HAP-1 (cell line): Measurements from ENCODE around the gene ZDHHC3.

ENCODE experiments used
- DNase-seq, 2 experiments: peaks; one replicate each; pipeline ENCODE4 v3.0.0-alpha.2; 2016 to 2020; ENCODE audit warnings: low spot score in 2 of 2
- H3K27me3 ChIP-seq: fragments of 250-450 bp; sonication (Bioruptor Pico); 2 replicates; pipeline ENCODE4 v1.5.1; 2020; ENCODE audit warnings: low read depth, mild to moderate bottlenecking, moderate library complexity
- H3K36me3 ChIP-seq: fragments of 250-450 bp; sonication (Bioruptor Pico); replicated peaks from 2 replicates; pipeline ENCODE4 v1.5.1; 2020; ENCODE audit warnings: mild to moderate bottlenecking
- H3K4me1 ChIP-seq: fragments of 250-450 bp; sonication (Bioruptor Pico); 2 replicates; pipeline ENCODE4 v1.5.1; 2020; ENCODE audit warnings: mild to moderate bottlenecking
- H3K4me3 ChIP-seq: fragments of 250-450 bp; sonication (Bioruptor Pico); 2 replicates; pipeline ENCODE4 v1.5.1; 2020; ENCODE audit warnings: mild to moderate bottlenecking, moderate library complexity
- H3K9me3 ChIP-seq: fragments of 250-450 bp; sonication (Bioruptor Pico); 2 replicates; pipeline ENCODE4 v1.5.1; 2020; ENCODE audit warnings: mild to moderate bottlenecking, moderate library complexity
- in situ Hi-C: fragments of 300-500 bp; cut with MboI; formaldehyde crosslinking; loops from 3 replicates; pipeline ENCODE4 v1.14.3; 2020; ENCODE audit warnings: low sequenced_read_pairs, inconsistent platforms, mixed read lengths

The ZDHHC3 gene

DNA sequence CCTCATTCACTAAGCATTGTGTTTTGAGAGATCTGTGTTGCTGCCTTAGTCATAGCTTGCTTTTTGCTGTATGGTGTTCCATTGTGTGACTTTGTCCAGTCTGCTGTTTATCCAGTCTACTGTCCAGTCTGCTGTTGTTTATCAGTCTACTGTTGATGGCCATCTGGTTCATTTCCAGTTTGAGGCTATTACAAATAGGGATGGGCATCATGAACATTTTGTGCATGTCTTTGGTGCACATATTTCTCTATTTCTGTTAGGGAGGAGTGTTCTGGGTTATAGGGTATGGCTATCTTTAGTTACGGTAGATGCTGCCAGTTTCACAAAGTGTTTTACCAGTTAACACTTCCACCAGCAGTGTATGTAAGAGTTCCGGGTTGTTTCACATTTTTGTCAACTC, 27.9 kb upstream of the ZDHHC3 start:
- H3K36me3 ChIP-seq: peaks cover 79% of the 10 kb centered on the region

DNA sequence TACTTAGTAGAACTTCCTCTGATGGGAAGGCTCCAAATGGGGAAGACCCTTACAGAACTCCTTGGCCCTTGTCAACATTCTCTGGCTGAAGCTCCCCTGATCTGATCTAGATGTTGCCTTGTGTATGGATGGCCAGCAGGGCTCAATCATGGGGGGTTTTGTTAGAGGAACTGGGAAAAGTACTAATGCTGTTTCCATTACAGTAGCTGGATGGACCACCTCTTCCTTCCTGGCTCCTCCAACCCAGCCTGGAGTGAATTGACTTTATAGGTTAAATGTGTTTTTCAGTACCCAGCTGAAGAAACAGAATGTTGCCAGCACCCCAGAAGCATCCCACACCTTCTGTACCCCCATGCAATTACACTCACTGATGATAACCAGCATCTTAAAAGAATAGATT, 27.4 kb upstream of the ZDHHC3 start:
- Histone ChIP-seq H3K36me3 (peaks cover 79% of the 10 kb centered on the region), H3K4me3 (no peak overlapping the region), H3K9me3 (no peaks in the 10 kb centered on the region; the same call in 1 of the 2 replicates), H3K4me1 (no peaks in the 10 kb centered on the region), H3K27me3 (no peaks in the 10 kb centered on the region)
- no peak for DNase-seq
- in situ Hi-C loops: no loop called here

More for the DNA sequence above, 27.9 kb upstream of the ZDHHC3 start:
- Histone ChIP-seq H3K4me1 (no peaks in the 10 kb centered on the region), H3K4me3 (no peak overlapping the region), H3K27me3 (no peaks in the 10 kb centered on the region), H3K9me3 (no peaks in the 10 kb centered on the region; the same call in 1 of the 2 replicates)
- no peak for DNase-seq
- in situ Hi-C loops: no loop called here

DNA sequence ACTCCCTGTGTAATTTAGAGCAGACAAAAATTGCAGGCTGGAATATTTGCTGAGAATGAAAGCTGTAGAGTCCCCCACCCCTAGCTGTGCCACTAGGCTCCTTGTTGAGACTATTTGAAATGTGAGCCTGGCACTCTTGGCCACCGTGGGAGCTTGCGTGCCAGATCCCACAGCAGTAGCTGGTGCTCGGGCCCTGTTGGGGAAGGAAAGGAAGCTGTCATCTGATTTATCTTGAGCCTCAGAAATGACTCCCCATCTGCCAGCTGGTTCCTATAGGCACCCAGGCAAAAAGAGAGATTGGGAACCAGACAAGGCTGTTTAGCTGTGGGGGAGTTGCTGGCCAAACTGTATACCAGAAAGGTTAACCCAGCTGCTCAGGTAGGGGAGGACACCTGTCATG, 26.7 kb upstream of the ZDHHC3 start:
- peaks cover 78% of the 10 kb centered on the region for H3K36me3 ChIP-seq
- in situ Hi-C loops: no loop called here
- no peaks in the 10 kb centered on the region for H3K27me3 ChIP-seq

DNA sequence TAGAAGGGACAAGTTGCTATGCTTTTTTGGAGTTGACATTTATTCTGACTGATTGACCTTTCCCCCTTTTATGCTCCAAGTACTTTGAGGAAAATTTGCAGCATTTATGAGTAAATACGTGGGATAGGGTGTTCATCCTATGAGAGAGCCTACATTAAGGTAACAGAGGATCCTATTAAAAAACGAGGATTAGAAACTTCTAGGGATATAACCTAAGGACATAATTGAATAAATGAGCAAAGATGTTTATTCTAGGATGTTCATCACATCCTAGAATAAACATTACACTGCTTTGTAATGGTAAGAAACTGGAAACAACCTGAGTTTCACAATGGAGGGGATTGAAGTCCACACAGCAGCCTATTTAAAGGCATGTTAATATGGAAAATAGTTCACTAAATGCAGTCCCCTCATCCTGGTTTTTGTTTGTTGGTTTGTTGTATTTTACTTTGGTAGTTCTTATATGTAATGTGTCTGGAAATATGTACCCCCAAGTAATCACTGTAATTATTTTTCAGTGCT, 26.2 kb upstream of the ZDHHC3 start:
- H3K36me3 ChIP-seq: peaks cover 78% of the 10 kb centered on the region
- H3K4me1 ChIP-seq: no peaks in the 10 kb centered on the region
- H3K9me3 ChIP-seq: no peaks in the 10 kb centered on the region; the same call in 1 of the 2 replicates
- in situ Hi-C loops: no loop called here
- H3K27me3 ChIP-seq: no peaks in the 10 kb centered on the region
- DNase-seq: no peak
- no peak overlapping the region for H3K4me3 ChIP-seq

More for the DNA sequence above, 26.7 kb upstream of the ZDHHC3 start:
- Histone ChIP-seq H3K4me1 (no peaks in the 10 kb centered on the region), H3K9me3 (no peaks in the 10 kb centered on the region; the same call in 1 of the 2 replicates), H3K4me3 (no peak overlapping the region)
- DNase-seq: no peak

DNA sequence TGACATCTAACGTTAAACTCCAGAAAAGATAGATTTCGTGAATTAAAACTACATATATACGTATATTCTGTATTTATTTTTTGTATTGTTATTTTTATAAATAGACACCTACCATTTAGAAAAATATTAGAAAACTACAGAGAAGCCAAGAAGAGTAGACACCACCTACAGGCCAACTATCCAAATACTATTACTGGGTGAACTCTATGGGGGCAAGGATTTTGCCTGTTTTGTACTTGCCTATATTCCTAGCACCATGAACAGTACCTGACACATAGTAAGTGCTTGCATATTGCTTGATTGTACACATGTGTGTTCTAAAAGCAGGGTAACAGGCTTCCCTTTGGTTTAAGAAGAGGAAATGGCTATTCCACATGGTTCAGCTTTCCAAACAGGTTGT, 25.8 kb upstream of the ZDHHC3 start:
- Histone ChIP-seq H3K36me3 (peaks cover 82% of the 10 kb centered on the region), H3K27me3 (no peaks in the 10 kb centered on the region), H3K9me3 (no peaks in the 10 kb centered on the region; the same call in 1 of the 2 replicates), H3K4me1 (no peaks in the 10 kb centered on the region), H3K4me3 (no peak overlapping the region)
- in situ Hi-C loops: no loop called here
- DNase-seq: no peak

DNA sequence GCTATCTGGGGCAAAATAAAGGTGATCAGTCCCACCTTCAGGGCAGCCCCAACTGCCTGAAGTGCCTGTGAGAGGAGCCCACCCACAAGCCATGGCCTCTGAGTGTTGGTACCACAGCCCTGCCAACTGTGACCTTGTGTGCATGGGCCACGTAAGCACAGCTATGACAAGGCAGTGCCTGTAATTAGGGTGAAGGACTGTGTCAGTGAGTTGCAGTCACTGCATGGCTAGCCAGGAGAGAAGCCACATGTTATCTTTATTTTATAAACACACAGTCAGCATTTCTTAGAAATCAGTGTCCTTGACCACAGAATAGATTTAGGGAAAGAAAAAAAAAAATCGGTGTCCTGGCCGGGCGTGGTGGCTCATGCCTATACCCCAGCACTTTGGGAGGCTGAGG, 24.8 kb upstream of the ZDHHC3 start:
- Histone ChIP-seq H3K4me3 (no peak overlapping the region), H3K36me3 (peaks cover 89% of the 10 kb centered on the region), H3K27me3 (no peaks in the 10 kb centered on the region), H3K9me3 (no peaks in the 10 kb centered on the region; the same call in 1 of the 2 replicates), H3K4me1 (no peaks in the 10 kb centered on the region)
- in situ Hi-C loops: no loop called here
- no peak for DNase-seq

DNA sequence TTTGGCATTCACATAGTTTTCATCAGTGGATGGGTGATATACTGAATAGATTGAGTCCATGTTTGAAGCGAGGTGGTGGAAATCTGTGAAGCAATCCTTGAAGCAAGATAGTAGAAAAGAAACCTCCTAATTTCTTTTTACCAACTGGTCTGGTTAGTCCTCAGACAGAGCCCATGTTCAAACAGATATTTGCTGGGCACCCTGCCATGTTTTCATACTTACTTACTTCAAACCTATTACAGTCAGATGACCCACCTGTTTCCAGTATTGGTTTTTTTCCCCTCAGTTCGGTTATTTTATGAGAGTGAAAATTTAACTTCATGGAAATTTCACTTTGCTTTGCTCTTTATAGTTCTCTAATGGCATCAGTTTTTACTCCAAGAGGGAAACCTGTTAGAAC, 23.8 kb upstream of the ZDHHC3 start:
- H3K4me3 ChIP-seq: no peak overlapping the region
- DNase-seq: no peak
- H3K36me3 ChIP-seq: peaks cover 88% of the 10 kb centered on the region
- no peaks in the 10 kb centered on the region for H3K4me1 ChIP-seq
- H3K27me3 ChIP-seq: no peaks in the 10 kb centered on the region
- H3K9me3 ChIP-seq: no peaks in the 10 kb centered on the region; the same call in 1 of the 2 replicates
- in situ Hi-C loops: no loop called here

DNA sequence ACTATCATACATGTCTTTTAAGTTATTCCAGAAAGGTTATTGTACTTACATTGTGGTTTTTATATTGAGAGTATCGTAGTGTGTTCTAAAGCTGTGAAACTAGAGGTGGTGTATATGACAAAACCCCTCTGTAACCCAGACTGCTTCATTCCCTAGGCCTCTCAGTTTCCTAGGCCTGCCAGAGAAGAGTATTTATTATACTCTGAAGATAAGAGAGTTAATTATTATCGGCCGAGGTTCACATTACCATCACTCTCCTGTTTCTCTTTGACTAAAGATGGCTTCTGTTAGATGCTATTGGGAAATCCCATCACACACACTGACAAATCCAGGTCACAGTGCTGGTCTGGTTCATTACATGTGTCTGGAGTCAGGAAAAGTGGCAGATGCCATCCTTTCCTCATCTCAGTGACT, 20.6 kb upstream of the ZDHHC3 start:
- Histone ChIP-seq H3K4me3 (no peak overlapping the region), H3K9me3 (no peaks in the 10 kb centered on the region), H3K27me3 (no peaks in the 10 kb centered on the region), H3K4me1 (peaks cover 9% of the 10 kb centered on the region; the same call in 1 of the 2 replicates), H3K36me3 (peaks cover 84% of the 10 kb centered on the region)
- no peak for DNase-seq
- in situ Hi-C loops: no loop called here

DNA sequence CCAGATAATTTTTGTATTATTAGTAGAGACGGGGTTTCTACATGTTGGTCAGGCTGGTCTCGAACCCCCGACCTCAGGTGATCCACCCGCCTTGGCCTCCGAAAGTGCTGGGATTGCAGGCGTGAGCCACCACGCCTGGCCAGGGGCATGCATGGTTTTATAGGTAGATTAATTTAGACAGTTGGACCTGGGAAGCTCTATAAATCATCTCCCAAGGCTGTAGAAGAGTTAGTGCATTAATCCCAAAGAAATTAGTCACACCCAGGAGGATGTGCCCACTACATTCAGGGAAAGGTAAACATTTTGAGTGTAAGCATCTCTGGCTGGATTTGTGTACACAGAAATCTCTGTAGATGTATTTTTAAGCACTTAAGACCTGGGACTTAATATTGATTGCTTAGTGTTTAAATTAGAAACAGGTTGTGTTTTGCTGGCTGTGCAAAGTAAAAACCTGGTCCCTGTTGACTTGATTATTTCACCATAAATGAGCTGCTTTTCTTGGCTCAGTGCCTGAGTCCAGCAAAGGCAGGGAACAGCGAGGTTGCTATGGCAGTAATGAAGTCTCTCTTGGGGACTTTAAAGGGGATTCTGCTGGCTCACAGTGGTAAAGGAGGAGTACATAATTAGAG, 19.3 kb upstream of the ZDHHC3 start:
- peaks cover 9% of the 10 kb centered on the region; the same call in 1 of the 2 replicates for H3K4me1 ChIP-seq
- H3K36me3 ChIP-seq: peaks cover 80% of the 10 kb centered on the region
- DNase-seq: no peak
- in situ Hi-C loops: no loop called here
- no peak overlapping the region for H3K4me3 ChIP-seq
- no peaks in the 10 kb centered on the region for H3K9me3 ChIP-seq
- H3K27me3 ChIP-seq: no peaks in the 10 kb centered on the region

DNA sequence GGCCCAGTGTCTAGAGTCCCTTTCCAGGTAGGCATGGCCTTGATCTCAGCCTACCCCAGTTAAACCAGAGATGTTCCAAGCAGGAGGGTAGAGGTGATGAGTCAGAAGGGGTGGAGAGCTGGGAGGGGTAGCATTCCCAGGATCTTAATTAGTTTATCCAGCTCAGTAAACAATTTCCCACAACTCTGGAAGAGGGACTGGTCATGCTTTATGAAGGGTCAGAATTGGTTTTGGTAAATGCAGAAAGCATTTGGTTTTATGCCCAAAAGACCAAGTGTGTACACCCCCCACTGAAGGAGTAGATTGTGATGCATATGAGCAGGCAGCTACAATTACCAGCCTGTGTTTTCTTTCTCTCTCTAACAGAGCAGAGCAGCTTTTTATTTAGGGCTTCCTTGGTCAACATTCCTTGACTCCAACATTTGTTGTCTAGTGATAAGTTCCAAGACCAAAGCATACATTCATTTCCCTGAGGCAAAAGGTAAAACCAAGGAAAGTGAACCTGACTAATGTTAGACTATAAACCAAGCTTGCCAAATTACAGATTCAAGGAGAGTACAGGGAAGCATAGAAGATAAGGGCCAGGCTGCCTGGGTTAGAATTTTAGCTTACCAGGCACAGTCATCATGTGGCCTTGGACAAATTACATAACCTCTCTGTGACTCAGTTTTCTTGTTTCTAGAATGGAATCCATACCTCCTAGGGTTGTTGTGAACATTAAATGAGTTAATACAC, 17.7 kb upstream of the ZDHHC3 start:
- in situ Hi-C loops: no loop called here
- Histone ChIP-seq H3K4me3 (no peak overlapping the region), H3K36me3 (peaks cover 80% of the 10 kb centered on the region)

DNA sequence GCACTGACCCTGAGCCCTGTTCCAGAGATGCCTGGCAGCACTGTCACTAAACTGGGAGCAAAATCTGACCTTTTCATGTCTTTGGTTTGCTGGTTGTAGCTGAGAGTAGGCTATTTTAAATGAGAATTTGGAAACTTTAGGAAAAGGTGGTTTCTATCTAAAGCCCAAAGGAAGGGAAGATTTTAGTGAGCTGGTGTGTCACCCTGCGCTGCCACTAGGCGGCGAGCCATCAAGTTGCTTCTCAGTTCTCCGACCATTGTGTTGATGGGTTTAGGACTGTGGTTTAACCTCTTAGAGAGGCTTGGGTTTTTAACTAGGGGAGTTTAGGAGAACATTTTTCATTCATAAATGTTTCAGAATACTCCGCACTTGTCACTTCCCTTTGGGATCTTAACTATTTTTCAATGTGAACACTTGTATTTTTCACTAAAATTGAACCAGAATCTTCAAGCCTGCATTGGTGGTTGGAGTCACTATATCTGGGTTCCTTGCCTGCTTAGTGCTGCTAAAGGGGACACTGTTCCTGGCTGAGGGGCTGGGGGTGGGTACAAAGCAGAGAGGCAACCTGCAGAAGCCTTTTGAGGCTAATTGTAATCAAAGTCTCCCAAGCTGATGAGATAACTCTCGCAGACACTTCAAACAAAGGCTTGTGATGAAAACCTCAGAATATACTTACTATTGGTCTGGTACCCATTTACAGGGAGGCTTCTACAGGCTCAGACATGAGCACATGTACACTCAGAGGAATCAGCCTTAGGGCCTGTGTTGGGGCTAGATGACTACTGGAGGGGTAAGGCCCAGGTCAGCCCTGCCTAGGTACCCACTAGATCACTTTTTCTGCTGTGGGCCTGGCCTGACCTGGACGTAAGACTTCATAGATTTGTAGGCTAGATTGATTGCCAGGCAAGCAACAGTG, 16.8 kb upstream of the ZDHHC3 start:
- in situ Hi-C loops: no loop called here
- H3K9me3 ChIP-seq: no peaks in the 10 kb centered on the region
- no peaks in the 10 kb centered on the region for H3K27me3 ChIP-seq
- H3K4me3 ChIP-seq: no peak overlapping the region
- H3K4me1 ChIP-seq: peaks cover 9% of the 10 kb centered on the region; the same call in 1 of the 2 replicates
- H3K36me3 ChIP-seq: peaks cover 74% of the 10 kb centered on the region
- DNase-seq: peak; percentile 17 to 50

More for the DNA sequence above, 17.7 kb upstream of the ZDHHC3 start:
- peaks cover 9% of the 10 kb centered on the region; the same call in 1 of the 2 replicates for H3K4me1 ChIP-seq
- DNase-seq: no peak
- H3K9me3 ChIP-seq: no peaks in the 10 kb centered on the region
- no peaks in the 10 kb centered on the region for H3K27me3 ChIP-seq

DNA sequence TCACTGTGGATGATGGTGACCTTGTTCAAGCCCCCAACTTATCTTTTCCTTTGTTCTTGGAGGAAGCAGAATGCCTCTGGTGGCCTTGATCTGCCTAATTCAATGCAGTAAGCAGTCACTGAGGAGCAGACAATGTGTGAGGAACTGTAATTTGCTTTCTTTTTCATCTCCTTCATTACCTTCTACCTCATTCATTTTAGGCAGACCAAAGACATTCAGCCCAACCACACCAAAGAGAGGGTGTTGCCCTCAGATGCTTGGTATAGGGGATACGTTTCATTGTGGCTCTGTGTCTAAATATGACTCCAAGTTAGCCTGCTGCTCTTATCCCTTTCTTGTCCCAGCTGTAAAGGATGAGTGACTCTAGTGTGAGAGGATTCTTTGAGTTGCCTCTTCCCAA, 15.4 kb upstream of the ZDHHC3 start:
- Histone ChIP-seq H3K9me3 (no peaks in the 10 kb centered on the region), H3K27me3 (no peaks in the 10 kb centered on the region), H3K4me3 (no peak overlapping the region), H3K36me3 (peaks cover 59% of the 10 kb centered on the region), H3K4me1 (peaks cover 9% of the 10 kb centered on the region; the same call in 1 of the 2 replicates)
- DNase-seq: no peak
- in situ Hi-C loops: no loop called here

DNA sequence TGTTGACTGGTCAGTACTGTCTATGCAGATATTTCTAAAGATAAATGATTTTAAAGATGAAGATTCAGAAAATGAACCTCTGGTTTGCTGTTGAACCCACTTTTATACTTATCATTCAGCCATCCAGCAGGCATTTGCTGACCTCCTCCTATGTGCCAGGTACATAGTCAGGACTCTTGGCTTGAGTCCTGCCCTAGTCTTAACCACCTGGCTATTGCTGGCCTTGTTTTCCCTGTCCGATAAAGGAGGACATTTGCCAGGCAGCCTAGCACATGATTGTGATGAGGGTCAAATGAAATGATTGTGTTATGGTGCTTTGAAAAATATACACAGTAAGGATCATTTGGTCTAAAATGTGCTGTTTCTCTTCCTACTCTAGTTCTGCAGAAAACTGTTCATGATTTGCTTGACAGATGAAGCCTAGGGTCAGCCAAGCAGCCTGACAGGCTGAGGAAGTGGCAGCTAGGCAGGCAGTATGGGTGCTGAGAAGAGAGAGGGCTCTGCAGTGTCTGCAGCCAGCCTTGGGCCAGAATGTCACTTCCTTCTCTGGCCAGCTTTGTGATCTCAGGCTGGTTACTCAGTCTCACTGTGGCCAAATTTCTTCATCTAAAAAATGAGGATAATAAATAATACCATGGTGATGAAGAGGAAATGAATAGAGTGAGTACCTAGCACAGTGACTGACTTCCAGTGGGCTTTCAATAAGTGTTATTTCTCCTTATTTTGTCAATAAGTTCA, 13.8 kb upstream of the ZDHHC3 start:
- H3K27me3 ChIP-seq: no peaks in the 10 kb centered on the region
- H3K4me3 ChIP-seq: no peak overlapping the region
- peaks cover 9% of the 10 kb centered on the region; the same call in 1 of the 2 replicates for H3K4me1 ChIP-seq
- H3K36me3 ChIP-seq: peaks cover 48% of the 10 kb centered on the region
- no peaks in the 10 kb centered on the region for H3K9me3 ChIP-seq
- DNase-seq: no peak
- in situ Hi-C loops: no loop called here
